DOHH2 (cell line): ENCODE measurements around the gene ST3GAL5.

Experiments
- H3F3A ChIP-seq: fragments of 200-600 bp; sonication (generic), shearing (Covaris generic); 2 replicates; pipeline ENCODE4 v1.6.0; 2016; ENCODE audit warnings: antibody characterized with exemption, mild to moderate bottlenecking; ENCODE audit not compliant: control insufficient read depth, insufficient read depth
- H3K27ac ChIP-seq: fragments of 200-600 bp; sonication (generic); 2 replicates; pipeline ENCODE4 v1.5.1; 2014; ENCODE audit warnings: low read depth, mild to moderate bottlenecking, low read length, moderate library complexity
- H3K27me3 ChIP-seq: fragments of 200-600 bp; sonication (generic); 2 replicates; pipeline ENCODE4 v1.6.1; 2014; ENCODE audit warnings: mild to moderate bottlenecking, low read length, mixed read lengths; ENCODE audit not compliant: control insufficient read depth
- H3K36me3 ChIP-seq: fragments of 200-600 bp; sonication (generic); 2 replicates; pipeline ENCODE4 v1.6.1; 2014; ENCODE audit warnings: mild to moderate bottlenecking, low read length, moderate library complexity, mixed read lengths; ENCODE audit not compliant: control insufficient read depth
- H3K4me1 ChIP-seq: fragments of 200-600 bp; sonication (generic); 2 replicates; pipeline ENCODE4 v1.6.1; 2014; ENCODE audit warnings: mild to moderate bottlenecking, low read length, mixed read lengths; ENCODE audit not compliant: control insufficient read depth
- H3K4me2 ChIP-seq: fragments of 200-600 bp; sonication (generic); 2 replicates; pipeline ENCODE4 v1.6.0; 2014; ENCODE audit warnings: mild to moderate bottlenecking, low read length, moderate library complexity
- H3K4me3 ChIP-seq: fragments of 200-600 bp; sonication (generic); 2 replicates; pipeline ENCODE4 v1.5.1; 2014; ENCODE audit warnings: mild to moderate bottlenecking, low read length, mixed read lengths
- H3K79me2 ChIP-seq: fragments of 200-600 bp; sonication (generic); 2 replicates; pipeline ENCODE4 v1.6.1; 2014; ENCODE audit warnings: mild to moderate bottlenecking, low read length, mixed read lengths; ENCODE audit not compliant: control insufficient read depth
- H3K9me2 ChIP-seq: fragments of 200-600 bp; sonication (generic); replicated peaks from 2 replicates; pipeline ENCODE4 v1.6.1; 2014; ENCODE audit warnings: mild to moderate bottlenecking, low read length, mixed read lengths; ENCODE audit not compliant: control insufficient read depth
- H3K9me3 ChIP-seq: fragments of 200-600 bp; sonication (generic); 2 replicates; pipeline ENCODE4 v1.6.1; 2014; ENCODE audit warnings: antibody characterized with exemption, low read length, mixed read lengths; ENCODE audit not compliant: control insufficient read depth, insufficient read depth
- H4K20me1 ChIP-seq: fragments of 200-600 bp; sonication (generic); 2 replicates; pipeline ENCODE4 v1.6.0; 2014; ENCODE audit warnings: low read depth, mild to moderate bottlenecking, antibody characterized with exemption, low read length, moderate library complexity; ENCODE audit not compliant: control insufficient read depth, insufficient read depth
- EZH2phosphoT487 ChIP-seq: fragments of 200-600 bp; sonication (generic); IDR thresholded peaks from 2 replicates; pipeline ENCODE4 v1.6.1; 2017; ENCODE audit warnings: borderline replicate concordance, mild to moderate bottlenecking, antibody characterized with exemption, low read length, moderate library complexity, mixed read lengths
- TF ChIP-seq, protein P1 (sequence below): fragments of 200-600 bp; sonication (generic); IDR thresholded peaks from one replicate; pipeline ENCODE4 v1.5.1; 2014; ENCODE audit warnings: antibody characterized with exemption, mild to moderate bottlenecking, low read depth, low read length; ENCODE audit not compliant: poor library complexity, severe bottlenecking

The ST3GAL5 gene

DNA sequence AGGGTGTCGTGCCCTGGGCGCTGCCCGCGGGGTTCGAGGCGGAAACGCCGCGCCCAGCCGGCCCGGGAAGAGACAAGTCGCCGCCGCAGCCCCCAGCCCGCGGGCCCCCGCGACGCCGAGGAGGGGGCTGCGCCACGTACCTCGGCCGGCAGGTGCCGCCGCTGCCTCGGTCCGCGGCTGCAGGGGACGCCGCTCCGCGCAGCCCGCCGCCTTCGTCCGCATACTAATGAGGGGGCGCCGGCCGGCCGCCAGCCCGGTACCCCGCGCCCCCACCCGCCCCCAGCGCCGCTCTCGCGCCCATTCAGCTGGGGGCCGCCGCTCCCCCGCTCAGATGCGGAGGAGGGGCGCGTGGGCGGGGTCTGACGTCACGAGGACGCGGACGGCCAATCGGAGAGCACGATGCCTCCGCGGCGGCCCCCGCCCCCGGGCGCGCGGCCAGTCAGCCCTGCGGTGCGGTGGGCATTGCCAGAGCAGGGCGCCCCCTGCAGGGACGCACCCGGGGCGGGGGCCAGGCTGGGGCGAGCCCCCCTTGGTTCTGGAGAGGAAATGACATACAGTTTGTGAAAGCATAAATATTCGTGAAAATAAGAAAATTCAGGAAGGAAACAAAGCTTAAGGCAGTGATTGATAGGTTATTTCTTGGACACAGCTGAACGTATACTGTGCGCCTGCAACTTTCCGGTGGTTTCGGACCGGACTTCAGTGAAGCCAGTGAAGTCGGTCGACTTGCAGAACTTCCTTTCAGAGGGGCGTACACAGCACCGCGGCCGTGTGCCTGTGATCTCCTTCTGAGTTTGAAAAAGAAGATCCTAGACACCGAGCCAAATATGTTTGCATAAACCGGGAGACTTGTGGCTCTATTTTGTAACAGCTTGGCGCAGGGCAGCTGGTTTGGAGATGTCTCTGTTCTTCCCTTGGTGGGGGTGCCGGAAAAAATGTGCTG lies at the start of gene ST3GAL5:
Gene ST3GAL5 (minus strand): TSS at position 307 of the 943 bp plus-strand sequence. CDS start 85 bp downstream, at position 222.
- Histone ChIP-seq H3K27ac (no peak within 1 kb of the TSS), H3K9me3 (no peaks in the 10 kb centered on the region), H3K4me1 (peaks cover 18% of the 10 kb centered on the region), H3K9me2 (no peaks in the 10 kb centered on the region), H3K4me2 (peak within 1 kb of the TSS; percentile 84), H4K20me1 (no peaks in the 10 kb centered on the region), H3K4me3 (peak within 1 kb of the TSS; percentile 76), H3K36me3 (no peaks in the 10 kb centered on the region), H3F3A (no peaks in the 10 kb centered on the region), H3K79me2 (no peaks in the 10 kb centered on the region), H3K27me3 (peaks cover 47% of the 10 kb centered on the region)
- no peak for TF ChIP-seq EZH2phosphoT487
- TF ChIP-seq, protein P1, sequence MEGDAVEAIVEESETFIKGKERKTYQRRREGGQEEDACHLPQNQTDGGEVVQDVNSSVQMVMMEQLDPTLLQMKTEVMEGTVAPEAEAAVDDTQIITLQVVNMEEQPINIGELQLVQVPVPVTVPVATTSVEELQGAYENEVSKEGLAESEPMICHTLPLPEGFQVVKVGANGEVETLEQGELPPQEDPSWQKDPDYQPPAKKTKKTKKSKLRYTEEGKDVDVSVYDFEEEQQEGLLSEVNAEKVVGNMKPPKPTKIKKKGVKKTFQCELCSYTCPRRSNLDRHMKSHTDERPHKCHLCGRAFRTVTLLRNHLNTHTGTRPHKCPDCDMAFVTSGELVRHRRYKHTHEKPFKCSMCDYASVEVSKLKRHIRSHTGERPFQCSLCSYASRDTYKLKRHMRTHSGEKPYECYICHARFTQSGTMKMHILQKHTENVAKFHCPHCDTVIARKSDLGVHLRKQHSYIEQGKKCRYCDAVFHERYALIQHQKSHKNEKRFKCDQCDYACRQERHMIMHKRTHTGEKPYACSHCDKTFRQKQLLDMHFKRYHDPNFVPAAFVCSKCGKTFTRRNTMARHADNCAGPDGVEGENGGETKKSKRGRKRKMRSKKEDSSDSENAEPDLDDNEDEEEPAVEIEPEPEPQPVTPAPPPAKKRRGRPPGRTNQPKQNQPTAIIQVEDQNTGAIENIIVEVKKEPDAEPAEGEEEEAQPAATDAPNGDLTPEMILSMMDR: peak; percentile 93

DNA sequence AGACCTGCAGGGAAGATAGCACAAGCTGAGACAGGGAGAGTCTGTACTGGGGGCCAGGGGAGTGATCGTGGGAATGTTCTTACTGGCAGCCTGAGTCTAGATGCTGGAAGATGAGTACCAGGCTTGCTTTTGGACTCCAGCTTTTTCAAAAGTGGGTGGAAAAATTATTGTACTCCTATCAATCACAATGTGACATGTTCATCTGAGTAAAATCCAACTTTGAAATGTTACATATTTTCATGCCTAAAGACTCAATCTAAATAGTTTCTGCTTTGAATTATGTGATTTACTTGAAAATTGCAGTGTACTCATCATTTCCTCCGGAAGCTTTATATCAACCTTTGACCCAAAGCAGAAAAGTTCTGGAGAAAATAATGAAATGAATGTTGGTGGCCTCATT lies 49.7 kb upstream of the ST3GAL5 start:
- H3K79me2 ChIP-seq: no peaks in the 10 kb centered on the region
- no peak overlapping the region for H3K27ac ChIP-seq
- no peak overlapping the region for H3K4me3 ChIP-seq
- H3K4me1 ChIP-seq: no peaks in the 10 kb centered on the region
- H4K20me1 ChIP-seq: no peaks in the 10 kb centered on the region
- no peak for TF ChIP-seq EZH2phosphoT487
- TF ChIP-seq, protein P1: no peak
- H3K9me2 ChIP-seq: no peaks in the 10 kb centered on the region
- no peaks in the 10 kb centered on the region for H3F3A ChIP-seq
- H3K4me2 ChIP-seq: no peak overlapping the region
- H3K9me3 ChIP-seq: peaks cover 14% of the 10 kb centered on the region; the same call in 1 of the 2 replicates
- H3K27me3 ChIP-seq: no peaks in the 10 kb centered on the region
- no peaks in the 10 kb centered on the region for H3K36me3 ChIP-seq

DNA sequence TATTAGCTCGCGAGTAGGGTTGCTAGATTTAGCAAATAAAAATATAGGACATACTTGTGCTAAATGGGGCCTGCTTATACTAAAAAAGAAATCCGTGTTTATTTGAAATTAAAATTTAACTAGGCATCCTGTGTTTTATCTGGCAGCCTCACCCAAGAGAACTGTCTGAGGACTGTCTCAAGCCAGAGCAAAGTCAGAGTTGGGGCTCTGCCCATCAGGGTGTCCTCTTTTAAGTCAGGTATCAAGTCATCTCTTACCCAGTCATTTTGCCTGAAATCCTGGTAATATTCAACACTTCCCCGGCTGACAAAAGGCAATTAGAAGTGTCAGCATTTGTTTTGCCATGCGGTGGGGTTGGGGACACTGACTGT lies 48.3 kb upstream of the ST3GAL5 start:
- Histone ChIP-seq H3K36me3 (no peaks in the 10 kb centered on the region), H3F3A (no peaks in the 10 kb centered on the region), H3K4me1 (no peaks in the 10 kb centered on the region), H3K27ac (no peak overlapping the region), H3K4me3 (no peak overlapping the region), H3K4me2 (no peak overlapping the region), H3K9me2 (no peaks in the 10 kb centered on the region), H3K79me2 (no peaks in the 10 kb centered on the region), H3K27me3 (no peaks in the 10 kb centered on the region), H4K20me1 (no peaks in the 10 kb centered on the region), H3K9me3 (peaks cover 9% of the 10 kb centered on the region; the same call in 1 of the 2 replicates)
- no peak for TF ChIP-seq EZH2phosphoT487
- TF ChIP-seq, protein P1: no peak
